Measurements from ENCODE around the gene SNN. TPM values are rescaled to one million over a fixed set of nuclear protein-coding genes. Genes with fewer than 3 reads are reported as not detected.

SNN gene
- total and polyA plus RNA-seq, 9 of the 15 experiments (the other 6 are each of a cell fraction or from before 2014, with no cell fraction given) = 0.07 to 2.9 (median 1.9) TPM

DNA sequence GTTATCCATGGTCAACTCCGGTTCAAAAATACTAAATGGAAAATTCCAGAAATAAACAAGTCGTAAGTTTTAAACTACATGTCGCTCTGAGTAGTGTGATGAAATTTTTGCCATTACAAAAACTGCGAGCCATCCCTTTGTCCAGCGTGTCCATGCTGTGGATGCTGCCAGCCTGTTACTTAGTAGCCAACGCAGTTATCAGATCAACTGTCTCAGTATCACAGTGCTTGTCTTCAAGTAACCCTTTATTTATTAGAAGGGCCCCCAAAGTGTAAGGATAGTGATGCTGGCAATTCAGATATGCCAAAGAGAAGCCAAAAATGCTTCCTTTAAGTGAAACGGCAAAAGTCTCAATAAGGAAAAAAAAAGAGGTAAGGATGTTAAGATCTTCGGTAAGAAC is 23.9 kb downstream of the SNN start (continued):
- no peak for TF ChIP-seq NR2C2 (CRISPR knock-in tag; IDR thresholded peaks at IDR 0.05)
- no peak for TF ChIP-seq NR2C2 (tag; IDR thresholded peaks at IDR 0.05)
- TF ChIP-seq AFF4 (CRISPR knock-in tag; IDR thresholded peaks at IDR 0.05) = no peak
- no peak for TF ChIP-seq ZC3H11A (IDR thresholded peaks at IDR 0.05; ENCODE audit: low read depth, low read length)

GRCh38 chr16:11692651-11693050 is 24.4 kb downstream of the SNN start:
- FAIRE-seq = no peak
- no TSS peak for BruUV-seq (replicated peaks)
- H4K20me1 ChIP-seq (replicated peaks; ENCODE audit: control insufficient read depth, insufficient read depth, low read length) = no peaks in the 10 kb centered on the region
- 96% methylated on average over 6 of the region's 6 CpGs for WGBS (ENCODE audit: insufficient coverage, low coverage, missing lambda C conversion rate)
- in situ Hi-C loops (cut with MboI) (no loop called here), intact Hi-C loops (cut with micrococcal nuclease) (no loop called here)
- CTCF ChIA-PET (ENCODE audit: low intra/inter-chr PET ratio) = interaction anchor here (0.6 kb wide), 1 partner anchor 47 kb away, joined by 4 read pairs; no protein-coding TSS in a partner anchor
- H3K27me3 ChIP-seq (ENCODE audit: control insufficient read depth in 2 of 2, insufficient read depth in 2 of 2, low read length in 2 of 2) = no peaks in the 10 kb centered on the region
- H3K4me2 ChIP-seq (ENCODE audit: insufficient read depth, low read length) = no peak overlapping the region
- no peaks in the 10 kb centered on the region for H3K9me3 ChIP-seq (replicated peaks; ENCODE audit: control insufficient read depth, insufficient read depth, low read depth, low read length)
- H3K27ac ChIP-seq (ENCODE audit: extremely low read depth, low read depth, low read length) = no peak overlapping the region
- H3K4me1 ChIP-seq (replicated peaks in 1 of 2; ENCODE audit: control insufficient read depth in 2 of 2, insufficient read depth in 2 of 2, low read length in 2 of 2) = no peaks in the 10 kb centered on the region
- H3K36me3 ChIP-seq (ENCODE audit: control insufficient read depth, insufficient read depth, low read length) = peaks cover 83% of the 10 kb centered on the region
- no peak for ATAC-seq
- POLR2A ChIA-PET = no interaction called here
- H3K9me1 ChIP-seq (ENCODE audit: control insufficient read depth, insufficient read depth, low read length) = no peaks in the 10 kb centered on the region
- DNase-seq (ENCODE audit: extremely low read depth in 1 of 4, low spot score in 3 of 4) = no peak
- no peak overlapping the region for H3K4me3 ChIP-seq
- H2AFZ ChIP-seq (ENCODE audit: low read depth, low read length) = no peak overlapping the region
- H3K79me2 ChIP-seq (ENCODE audit: control insufficient read depth, insufficient read depth, low read length) = no peaks in the 10 kb centered on the region; the same call in 2 of the 3 replicates
- no peak overlapping the region for H3K9ac ChIP-seq (ENCODE audit: insufficient read depth in 1 of 2, low read depth in 2 of 2, low read length in 2 of 2)
- TF ChIP-seq, protein P1, sequence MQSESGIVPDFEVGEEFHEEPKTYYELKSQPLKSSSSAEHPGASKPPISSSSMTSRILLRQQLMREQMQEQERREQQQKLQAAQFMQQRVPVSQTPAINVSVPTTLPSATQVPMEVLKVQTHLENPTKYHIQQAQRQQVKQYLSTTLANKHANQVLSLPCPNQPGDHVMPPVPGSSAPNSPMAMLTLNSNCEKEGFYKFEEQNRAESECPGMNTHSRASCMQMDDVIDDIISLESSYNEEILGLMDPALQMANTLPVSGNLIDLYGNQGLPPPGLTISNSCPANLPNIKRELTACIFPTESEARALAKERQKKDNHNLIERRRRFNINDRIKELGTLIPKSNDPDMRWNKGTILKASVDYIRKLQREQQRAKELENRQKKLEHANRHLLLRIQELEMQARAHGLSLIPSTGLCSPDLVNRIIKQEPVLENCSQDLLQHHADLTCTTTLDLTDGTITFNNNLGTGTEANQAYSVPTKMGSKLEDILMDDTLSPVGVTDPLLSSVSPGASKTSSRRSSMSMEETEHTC (IDR thresholded peaks at IDR 0.05) = no peak
- TF ChIP-seq, protein P2, sequence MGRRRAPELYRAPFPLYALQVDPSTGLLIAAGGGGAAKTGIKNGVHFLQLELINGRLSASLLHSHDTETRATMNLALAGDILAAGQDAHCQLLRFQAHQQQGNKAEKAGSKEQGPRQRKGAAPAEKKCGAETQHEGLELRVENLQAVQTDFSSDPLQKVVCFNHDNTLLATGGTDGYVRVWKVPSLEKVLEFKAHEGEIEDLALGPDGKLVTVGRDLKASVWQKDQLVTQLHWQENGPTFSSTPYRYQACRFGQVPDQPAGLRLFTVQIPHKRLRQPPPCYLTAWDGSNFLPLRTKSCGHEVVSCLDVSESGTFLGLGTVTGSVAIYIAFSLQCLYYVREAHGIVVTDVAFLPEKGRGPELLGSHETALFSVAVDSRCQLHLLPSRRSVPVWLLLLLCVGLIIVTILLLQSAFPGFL (CRISPR knock-in tag; IDR thresholded peaks at IDR 0.05) = no peak
- TF ChIP-seq GABPB2 (CRISPR knock-in tag; conservative IDR thresholded peaks at IDR 0.05) = no peak
- no peak for TF ChIP-seq ZFPM2 (CRISPR knock-in tag; IDR thresholded peaks at IDR 0.05)
- no peak for TF ChIP-seq BRD4 (IDR thresholded peaks at IDR 0.05)
- TF ChIP-seq FOXO4 (CRISPR knock-in tag; IDR thresholded peaks at IDR 0.05) = no peak
- TF ChIP-seq SP1 (CRISPR knock-in tag; IDR thresholded peaks at IDR 0.05) = no peak
- TF ChIP-seq HDAC1 (IDR thresholded peaks at IDR 0.05) = no peak
- no peak for TF ChIP-seq ZKSCAN8 (CRISPR knock-in tag; IDR thresholded peaks at IDR 0.05)
- TF ChIP-seq ZNF75A (CRISPR knock-in tag; IDR thresholded peaks at IDR 0.05) = no peak

All from K562 (cell line).